HepG2 (cell line): ENCODE measurements around the gene UBFD1. TPM values are rescaled to one million over a fixed set of nuclear protein-coding genes. Genes with fewer than 3 reads are reported as not detected.
A peak's percentile ranks its signal among the peaks of the same experiment; 100 is the strongest.

Source experiments
- CREB1 ChIP-seq, 2 experiments: fragments of 450-650 bp in 1 of 2; IDR thresholded peaks; 2 replicates each; pipeline ENCODE4 v1.6.1; 2016 to 2017; ENCODE audit warnings: control low read depth in 1 of 2, mild to moderate bottlenecking in 1 of 2, missing compliant biosample characterization in 1 of 2, missing genetic modification characterization in 1 of 2
- DR1 ChIP-seq: sonication (generic); formaldehyde crosslinking; IDR thresholded peaks from 2 replicates; pipeline ENCODE4 v1.8.0; 2021; ENCODE audit warnings: mild to moderate bottlenecking, missing genetic modification reagents, inconsistent platforms
- ERF ChIP-seq: IDR thresholded peaks from 2 replicates; pipeline ENCODE4 v1.6.1; 2018; ENCODE audit warnings: missing biosample characterization, missing genetic modification reagents
- FOXC1 ChIP-seq: sonication (generic); formaldehyde crosslinking; IDR thresholded peaks from 2 replicates; pipeline ENCODE4 v1.8.0; 2022; ENCODE audit warnings: mild to moderate bottlenecking, missing genetic modification reagents, borderline replicate concordance
- HINFP ChIP-seq: sonication (generic); formaldehyde crosslinking; IDR thresholded peaks from 2 replicates; pipeline ENCODE4 v1.4.0; 2020; ENCODE audit warnings: low read depth, mild to moderate bottlenecking, missing genetic modification reagents
- KMT2A ChIP-seq: sonication (generic); formaldehyde crosslinking; IDR thresholded peaks from 2 replicates; pipeline ENCODE4 v1.4.0; 2020; ENCODE audit warnings: missing genetic modification reagents
- MAFF ChIP-seq: IDR thresholded peaks from 2 replicates; pipeline ENCODE4 v1.6.1; 2011; ENCODE audit warnings: low read depth, low read length, improper control_type of control experiment
- MED1 ChIP-seq: sonication (generic); formaldehyde crosslinking; IDR thresholded peaks from 2 replicates; pipeline ENCODE4 v1.4.0; 2020; ENCODE audit warnings: missing genetic modification reagents
- NFKBIZ ChIP-seq: IDR thresholded peaks from 2 replicates; pipeline ENCODE4 v1.6.1; 2018; ENCODE audit warnings: missing genetic modification reagents, missing compliant biosample characterization
- PHB2 ChIP-seq: fragments of 450-650 bp; IDR thresholded peaks from 2 replicates; pipeline ENCODE4 v1.6.1; 2018; ENCODE audit not compliant: partially characterized antibody
- REPIN1 ChIP-seq: sonication (generic); formaldehyde crosslinking; IDR thresholded peaks from 2 replicates; pipeline ENCODE4 v1.8.0; 2022; ENCODE audit warnings: missing genetic modification reagents, low read depth, mild to moderate bottlenecking, borderline replicate concordance
- RFXAP ChIP-seq: sonication (generic); formaldehyde crosslinking; IDR thresholded peaks from 2 replicates; pipeline ENCODE4 v1.4.0; 2020; ENCODE audit warnings: missing genetic modification reagents, borderline replicate concordance
- SNRNP70 ChIP-seq: fragments of 200-400 bp; formaldehyde crosslinking; IDR thresholded peaks from 2 replicates; pipeline ENCODE4 v1.6.1; 2017; ENCODE audit warnings: mild to moderate bottlenecking, low read depth, low read length, moderate library complexity
- TRIM22 ChIP-seq: fragments of 450-650 bp; IDR thresholded peaks from 2 replicates; pipeline ENCODE4 v1.6.1; 2017
- ZBTB33 ChIP-seq: sonication (generic); formaldehyde crosslinking; IDR thresholded peaks from 2 replicates; pipeline ENCODE4 v1.4.0; 2020; ENCODE audit warnings: missing genetic modification reagents
- ZFP36L2 ChIP-seq: sonication (generic); formaldehyde crosslinking; IDR thresholded peaks from 2 replicates; pipeline ENCODE4 v1.4.0; 2020; ENCODE audit warnings: missing genetic modification reagents
- ZNF235 ChIP-seq: sonication (generic); formaldehyde crosslinking; IDR thresholded peaks from 2 replicates; pipeline ENCODE4 v1.8.1; 2023; ENCODE audit warnings: mild to moderate bottlenecking, missing genetic modification reagents, borderline replicate concordance
- ZNF772 ChIP-seq: sonication (generic); formaldehyde crosslinking; IDR thresholded peaks from 2 replicates; pipeline ENCODE4 v1.5.0; 2020; ENCODE audit warnings: mild to moderate bottlenecking, missing genetic modification reagents
- ZSCAN29 ChIP-seq: sonication (generic); formaldehyde crosslinking; conservative IDR thresholded peaks from 2 replicates; pipeline ENCODE4 v1.4.0; 2020; ENCODE audit warnings: mild to moderate bottlenecking, missing genetic modification reagents
- polyA plus RNA-seq, 8 experiments: library from polyadenylated mRNA; depleted of rRNA in 3 of 8; stranded (reverse) in 7 of 8; unstranded in 1 of 8; fragments of >200 nt; fragmentation: Illumina TruSeq in 4 of 8; extraction: Trizol in 4 of 8; gene quantifications; 2 replicates each; pipeline versions ENCODE4 v1.2.1 to v1.2.3, GENCODE V29; 2011 to 2016; ENCODE audit warnings: low read depth in 4 of 8, missing spikeins in 1 of 8, mixed read lengths in 1 of 8; ENCODE audit not compliant: insufficient read depth in 1 of 8
- total RNA-seq, 5 experiments: library from RNA; depleted of rRNA; stranded (reverse); fragments of >200 nt; fragmentation: Illumina TruSeq; extraction: Trizol; gene quantifications; 2 replicates each; pipeline ENCODE4 v1.2.3, GENCODE V29; 2016; ENCODE audit warnings: low read depth in 1 of 5
- TF ChIP-seq, protein P1 (sequence below): sonication (generic); formaldehyde crosslinking; IDR thresholded peaks from 2 replicates; pipeline ENCODE4 v1.5.0; 2020; ENCODE audit warnings: mild to moderate bottlenecking, missing genetic modification reagents
- TF ChIP-seq, protein P2 (sequence below): sonication (generic); formaldehyde crosslinking; IDR thresholded peaks from 2 replicates; pipeline ENCODE4 v1.9.0; 2021; ENCODE audit warnings: missing genetic modification reagents, borderline replicate concordance

UBFD1 gene
- total and polyA plus RNA-seq, 2 of the 13 experiments (the other 11 are each of a cell fraction or from before 2014, with no cell fraction given) = 100 to 111 TPM

GRCh38 chr16:23556881-23557778, at the start of gene UBFD1, which contains the start of gene EARS2 (continued):
- TF ChIP-seq ZSCAN29 = peak; percentile 42; the same call in 1 of the 2 replicates
- TF ChIP-seq ZFP36L2 (CRISPR knock-in tag) = peak; percentile 84
- TF ChIP-seq, protein P1, sequence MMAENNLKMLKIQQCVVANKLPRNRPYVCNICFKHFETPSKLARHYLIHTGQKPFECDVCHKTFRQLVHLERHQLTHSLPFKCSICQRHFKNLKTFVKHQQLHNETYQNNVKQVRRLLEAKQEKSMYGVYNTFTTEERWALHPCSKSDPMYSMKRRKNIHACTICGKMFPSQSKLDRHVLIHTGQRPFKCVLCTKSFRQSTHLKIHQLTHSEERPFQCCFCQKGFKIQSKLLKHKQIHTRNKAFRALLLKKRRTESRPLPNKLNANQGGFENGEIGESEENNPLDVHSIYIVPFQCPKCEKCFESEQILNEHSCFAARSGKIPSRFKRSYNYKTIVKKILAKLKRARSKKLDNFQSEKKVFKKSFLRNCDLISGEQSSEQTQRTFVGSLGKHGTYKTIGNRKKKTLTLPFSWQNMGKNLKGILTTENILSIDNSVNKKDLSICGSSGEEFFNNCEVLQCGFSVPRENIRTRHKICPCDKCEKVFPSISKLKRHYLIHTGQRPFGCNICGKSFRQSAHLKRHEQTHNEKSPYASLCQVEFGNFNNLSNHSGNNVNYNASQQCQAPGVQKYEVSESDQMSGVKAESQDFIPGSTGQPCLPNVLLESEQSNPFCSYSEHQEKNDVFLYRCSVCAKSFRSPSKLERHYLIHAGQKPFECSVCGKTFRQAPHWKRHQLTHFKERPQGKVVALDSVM (CRISPR knock-in tag) = peak; percentile 89
- 0 out of 2 replicates have a peak, but pooled peaks have one; percentile 52 for TF ChIP-seq NFKBIZ (CRISPR knock-in tag)
- no peak for TF ChIP-seq SNRNP70
- TF ChIP-seq, protein P2, sequence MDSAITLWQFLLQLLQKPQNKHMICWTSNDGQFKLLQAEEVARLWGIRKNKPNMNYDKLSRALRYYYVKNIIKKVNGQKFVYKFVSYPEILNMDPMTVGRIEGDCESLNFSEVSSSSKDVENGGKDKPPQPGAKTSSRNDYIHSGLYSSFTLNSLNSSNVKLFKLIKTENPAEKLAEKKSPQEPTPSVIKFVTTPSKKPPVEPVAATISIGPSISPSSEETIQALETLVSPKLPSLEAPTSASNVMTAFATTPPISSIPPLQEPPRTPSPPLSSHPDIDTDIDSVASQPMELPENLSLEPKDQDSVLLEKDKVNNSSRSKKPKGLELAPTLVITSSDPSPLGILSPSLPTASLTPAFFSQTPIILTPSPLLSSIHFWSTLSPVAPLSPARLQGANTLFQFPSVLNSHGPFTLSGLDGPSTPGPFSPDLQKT (CRISPR knock-in tag) = peak; percentile 95; the same call in 1 of the 2 replicates
- TF ChIP-seq MED1 (CRISPR knock-in tag) = peak; percentile 85
- TF ChIP-seq ZNF235 (CRISPR knock-in tag) = peak; percentile 94; the same call in 1 of the 2 replicates
- peak; percentile 88 for TF ChIP-seq RFXAP (CRISPR knock-in tag)
- TF ChIP-seq REPIN1 = peak; percentile 99
- no peak for TF ChIP-seq TRIM22
- peak; percentile 90 for TF ChIP-seq DR1 (CRISPR knock-in tag)
- peak; percentile 46 for TF ChIP-seq ZNF772 (CRISPR knock-in tag)
- TF ChIP-seq PHB2 = no peak
- peak; percentile 95 for TF ChIP-seq CREB1 (IDR thresholded peaks at IDR 0.05)
- peak; percentile 99 for TF ChIP-seq CREB1 (CRISPR knock-in tag; IDR thresholded peaks at IDR 0.05)
- TF ChIP-seq KMT2A (CRISPR knock-in tag) = peak; percentile 90
- peak; percentile 92 for TF ChIP-seq ZBTB33 (CRISPR knock-in tag)
- TF ChIP-seq HINFP (CRISPR knock-in tag) = peak; percentile 72; the same call in 1 of the 2 replicates
- no peak for TF ChIP-seq MAFF
- peak; percentile 99 for TF ChIP-seq ERF (CRISPR knock-in tag)
- peak; percentile 87; the same call in 1 of the 2 replicates for TF ChIP-seq FOXC1 (CRISPR knock-in tag)
